Muscle of leg (tissue), 11 donors: ENCODE measurements around the gene SMG6. TPM values are rescaled to one million over a fixed set of nuclear protein-coding genes. Genes with fewer than 3 reads are reported as not detected.

Source experiments
- DNase-seq: peaks from one replicate; pipeline ENCODE4 v3.0.0; 2013
- H3K27ac ChIP-seq: one replicate; pipeline ENCODE4 v1.5.1; 2013; ENCODE audit warnings: mild to moderate bottlenecking, low read length, control low read depth
- H3K27me3 ChIP-seq: one replicate; pipeline ENCODE4 v1.6.1; 2013; ENCODE audit warnings: low read length; ENCODE audit not compliant: control insufficient read depth, insufficient read depth
- H3K36me3 ChIP-seq: one replicate; pipeline ENCODE4 v1.6.1; 2013; ENCODE audit warnings: low read length; ENCODE audit not compliant: control insufficient read depth, insufficient read depth
- H3K4me1 ChIP-seq: one replicate; pipeline ENCODE4 v1.6.1; 2013; ENCODE audit warnings: low read length; ENCODE audit not compliant: control insufficient read depth, insufficient read depth
- H3K4me3 ChIP-seq: one replicate; pipeline ENCODE4 v1.5.1; 2013; ENCODE audit warnings: low read length, control low read depth
- H3K9me3 ChIP-seq: replicated peaks from 2 replicates; pipeline ENCODE4 v1.6.1; 2013; ENCODE audit warnings: low read depth, low read length; ENCODE audit not compliant: control insufficient read depth
- WGBS: methylation state at CpG from one replicate; pipeline ENCODE4 v1.1.5; 2013; ENCODE audit warnings: missing lambda C conversion rate; ENCODE audit not compliant: insufficient coverage; 5-methylcytosine and 5-hydroxymethylcytosine counted together
- polyA plus RNA-seq, 8 donors: library from polyadenylated mRNA; unstranded; fragments of 120-200 nt; gene quantifications; one replicate each; pipeline versions ENCODE4 v1.2.1 to v1.2.3, GENCODE V29; 2013; ENCODE audit warnings: inconsistent platforms in 1 of 8, low replicate concordance in 1 of 8; ENCODE audit not compliant: insufficient read length in 8 of 8, insufficient read depth in 1 of 8
- total RNA-seq: library from RNA; stranded (reverse); fragments of 120-200 nt; gene quantifications from one replicate; pipeline ENCODE4 v1.2.4, GENCODE V29; 2013

The SMG6 gene
- total and polyA plus RNA-seq, 9 donors = 12.7 to 21.8 (median 19.2) TPM

DNA sequence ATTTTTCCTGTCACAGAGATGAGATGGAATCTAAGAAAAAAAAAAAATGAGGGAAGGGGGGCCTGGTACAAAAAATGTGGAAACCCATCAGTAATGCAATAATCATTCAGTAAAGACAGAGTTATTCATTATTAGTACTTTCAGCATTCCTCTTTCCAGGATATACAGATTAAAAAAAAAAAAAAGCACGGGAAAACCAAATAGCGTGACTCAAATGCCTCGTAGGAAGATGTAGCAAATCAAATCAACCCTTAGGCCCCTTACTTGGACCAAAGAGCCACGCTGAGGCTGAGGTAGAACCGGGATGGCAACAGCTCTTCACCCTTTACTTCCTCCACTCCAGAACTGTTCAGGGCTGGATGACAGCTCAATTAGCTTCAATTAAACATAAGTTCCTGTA is 52.5 kb downstream of the SMG6 start:
- DNase-seq = no peak
- H3K4me1 ChIP-seq = no peaks in the 10 kb centered on the region
- no peaks in the 10 kb centered on the region for H3K27me3 ChIP-seq
- WGBS = 50% methylated on average over 1 of the region's 5 CpGs
- H3K4me3 ChIP-seq = no peak overlapping the region
- peaks cover 16% of the 10 kb centered on the region for H3K36me3 ChIP-seq
- no peak overlapping the region for H3K27ac ChIP-seq
- H3K9me3 ChIP-seq = no peaks in the 10 kb centered on the region

DNA sequence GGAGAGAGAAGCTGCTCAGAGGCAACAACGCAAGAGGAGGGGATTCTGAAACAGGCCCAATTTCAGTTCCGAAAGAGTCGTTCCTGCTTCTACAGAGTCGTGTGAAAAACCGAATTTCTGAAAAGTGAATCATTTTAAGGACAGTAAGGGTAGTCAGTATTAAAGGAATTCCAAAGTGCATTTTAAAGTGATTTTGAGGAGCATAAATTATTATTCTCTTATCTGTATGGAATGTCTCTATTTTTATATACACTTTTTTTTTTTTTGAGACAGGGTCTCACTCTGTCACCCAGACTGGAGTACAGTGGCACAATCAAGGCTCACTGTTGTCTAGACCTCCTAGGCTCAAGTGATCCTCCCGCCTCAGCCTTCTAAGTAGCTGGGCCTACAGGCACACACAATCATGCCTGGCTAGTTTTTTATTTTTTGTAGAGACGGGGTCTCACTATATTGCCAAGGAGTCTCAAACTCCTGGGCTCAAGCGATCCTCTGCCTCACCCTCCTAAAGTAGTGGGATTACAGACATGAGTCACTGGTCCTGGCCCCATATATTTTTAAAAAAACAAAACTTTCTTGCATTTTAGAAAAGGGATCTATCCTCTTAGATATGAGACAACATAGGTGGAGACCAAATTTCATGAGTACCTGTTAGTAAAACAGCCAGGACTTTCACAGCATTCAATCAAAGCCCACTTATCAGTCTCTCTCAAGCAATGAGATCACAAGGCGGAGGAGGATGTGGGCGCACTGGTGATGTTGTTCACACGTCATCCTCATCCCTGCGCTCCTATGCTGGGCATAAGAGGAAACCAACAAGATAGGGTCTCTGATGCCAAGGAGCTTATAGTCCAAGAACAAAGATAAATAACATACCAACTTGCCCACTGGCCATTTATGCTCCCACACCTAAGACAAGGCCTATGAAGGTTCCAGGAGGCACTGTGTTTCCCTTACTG is 53.2 kb downstream of the SMG6 start:
- no peak for DNase-seq
- Histone ChIP-seq H3K27ac (no peak overlapping the region), H3K36me3 (peaks cover 16% of the 10 kb centered on the region), H3K9me3 (no peaks in the 10 kb centered on the region), H3K27me3 (no peaks in the 10 kb centered on the region), H3K4me3 (no peak overlapping the region), H3K4me1 (no peaks in the 10 kb centered on the region)
- WGBS = 97% methylated on average over 5 of the region's 12 CpGs

GRCh38 chr17:2247005-2247404 is 56.6 kb downstream of the SMG6 start:
- peaks cover 14% of the 10 kb centered on the region for H3K36me3 ChIP-seq
- no peaks in the 10 kb centered on the region for H3K27me3 ChIP-seq
- no peak overlapping the region for H3K27ac ChIP-seq
- no CpG with 5 or more reads among the region's 4 CpGs for WGBS
- DNase-seq = no peak
- no peak overlapping the region for H3K4me3 ChIP-seq
- H3K4me1 ChIP-seq = peaks cover 10% of the 10 kb centered on the region
- H3K9me3 ChIP-seq = no peaks in the 10 kb centered on the region

GRCh38 chr17:2244545-2245525 is 58.8 kb downstream of the SMG6 start:
- no peaks in the 10 kb centered on the region for H3K9me3 ChIP-seq
- no CpG with 5 or more reads among the region's 7 CpGs for WGBS
- H3K27ac ChIP-seq = peak overlapping the region; percentile 74
- peak; percentile 92 for DNase-seq
- peaks cover 15% of the 10 kb centered on the region for H3K4me1 ChIP-seq
- H3K36me3 ChIP-seq = peaks cover 11% of the 10 kb centered on the region
- H3K4me3 ChIP-seq = no peak overlapping the region
- no peaks in the 10 kb centered on the region for H3K27me3 ChIP-seq

GRCh38 chr17:2243953-2244352 is 59.6 kb downstream of the SMG6 start:
- Histone ChIP-seq H3K36me3 (peaks cover 11% of the 10 kb centered on the region), H3K27me3 (no peaks in the 10 kb centered on the region), H3K9me3 (no peaks in the 10 kb centered on the region), H3K4me1 (peaks cover 15% of the 10 kb centered on the region), H3K27ac (peak overlapping the region; percentile 74), H3K4me3 (no peak overlapping the region)
- DNase-seq = no peak
- 76% methylated on average over 4 of the region's 5 CpGs for WGBS

DNA sequence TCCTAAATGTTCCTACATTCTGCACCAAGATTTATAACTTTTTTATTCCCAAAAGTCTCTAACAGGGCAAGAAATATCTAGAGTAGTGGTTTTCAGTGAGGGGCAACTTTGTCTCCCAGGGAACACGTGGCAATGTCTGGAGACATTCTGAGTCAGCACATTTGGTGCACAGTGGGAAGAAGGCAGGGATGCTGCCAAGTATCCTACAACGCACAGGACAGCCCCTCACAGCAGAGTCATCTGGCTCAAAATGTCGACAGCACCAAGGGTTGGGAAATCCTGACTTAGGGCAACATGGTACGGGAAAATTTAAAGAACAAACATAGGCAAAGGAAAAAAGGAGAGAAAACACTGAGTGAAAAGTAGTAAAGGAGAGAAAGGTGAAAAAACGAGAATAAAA is 61.8 kb downstream of the SMG6 start:
- WGBS = 60% methylated on average over 4 of the region's 5 CpGs
- peaks cover 14% of the 10 kb centered on the region for H3K36me3 ChIP-seq
- H3K4me1 ChIP-seq = peaks cover 35% of the 10 kb centered on the region
- H3K4me3 ChIP-seq = no peak overlapping the region
- H3K27me3 ChIP-seq = no peaks in the 10 kb centered on the region
- no peak for DNase-seq
- no peak overlapping the region for H3K27ac ChIP-seq
- no peaks in the 10 kb centered on the region for H3K9me3 ChIP-seq

- H3K27ac ChIP-seq = peak overlapping the region; percentile 70
- H3K36me3 ChIP-seq = peaks cover 14% of the 10 kb centered on the region
- WGBS = 75% methylated on average over 3 of the region's 13 CpGs
- H3K9me3 ChIP-seq = no peaks in the 10 kb centered on the region
- no peaks in the 10 kb centered on the region for H3K27me3 ChIP-seq
- H3K4me1 ChIP-seq = peaks cover 47% of the 10 kb centered on the region
- H3K4me3 ChIP-seq = no peak overlapping the region
- no peak for DNase-seq
These were observed 63.0 kb downstream of the SMG6 start for GRCh38 chr17:2240541-2240940.

DNA sequence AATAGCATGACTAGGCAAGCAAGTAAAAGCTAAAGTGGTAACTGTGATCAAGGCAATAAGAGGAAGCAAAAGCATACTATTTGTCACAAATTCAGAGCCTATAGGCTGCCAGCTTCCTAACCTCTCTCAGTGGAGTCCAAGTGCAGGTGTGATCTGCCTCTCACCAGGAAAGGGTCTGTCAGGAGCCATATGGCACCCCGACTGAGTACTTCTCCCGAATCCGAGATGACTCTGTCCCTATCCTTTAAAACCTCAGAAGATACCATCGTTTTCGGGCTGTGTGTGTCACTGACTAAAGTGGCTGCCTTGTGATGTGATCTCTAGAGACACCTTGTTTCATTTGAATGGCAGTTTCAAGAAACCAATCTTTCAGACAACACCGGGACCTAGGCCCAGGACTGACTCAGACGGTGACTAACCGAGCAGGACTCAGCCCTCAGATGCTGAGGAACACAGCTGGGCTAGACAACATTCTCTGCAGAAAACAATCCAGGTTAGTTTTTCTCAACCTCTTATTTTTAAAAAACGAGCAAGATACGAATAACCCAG is 63.6 kb downstream of the SMG6 start:
- H3K36me3 ChIP-seq = peaks cover 19% of the 10 kb centered on the region
- peak; percentile 65 for DNase-seq
- H3K4me1 ChIP-seq = peaks cover 52% of the 10 kb centered on the region
- H3K9me3 ChIP-seq = no peaks in the 10 kb centered on the region
- no peak overlapping the region for H3K4me3 ChIP-seq
- H3K27ac ChIP-seq = peak overlapping the region; percentile 70
- no peaks in the 10 kb centered on the region for H3K27me3 ChIP-seq
- 54% methylated on average over 8 of the region's 10 CpGs for WGBS

DNA sequence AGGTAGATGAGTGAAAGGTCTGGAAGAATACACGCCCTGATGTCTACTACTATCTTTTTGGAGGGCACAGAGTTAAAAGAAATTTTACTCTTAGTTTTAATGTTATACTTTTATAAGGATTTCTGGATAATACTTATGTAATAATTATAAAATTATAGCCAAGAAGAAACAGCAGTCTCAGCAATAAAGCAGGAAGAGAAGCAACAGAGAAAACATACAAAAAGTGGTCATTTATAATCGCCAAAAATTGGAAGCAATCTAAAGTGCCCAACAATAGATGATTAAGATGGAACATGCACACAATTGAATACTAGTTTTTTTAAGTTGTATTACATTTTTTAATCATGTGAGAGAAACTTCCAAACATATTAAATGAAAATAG is 64.4 kb downstream of the SMG6 start:
- Histone ChIP-seq H3K4me3 (no peak overlapping the region), H3K9me3 (no peaks in the 10 kb centered on the region), H3K27ac (peak overlapping the region; percentile 84), H3K27me3 (no peaks in the 10 kb centered on the region), H3K36me3 (peaks cover 20% of the 10 kb centered on the region), H3K4me1 (peaks cover 46% of the 10 kb centered on the region)
- DNase-seq = no peak
- no CpG with 5 or more reads among the region's 2 CpGs for WGBS
